GM23248 (cell line): ENCODE results near the gene POMC.

Experiments used
- EZH2 ChIP-seq: fragments of 200-600 bp; sonication (generic); IDR thresholded peaks from 2 replicates; pipeline ENCODE4 v1.6.1; 2018; ENCODE audit warnings: antibody characterized with exemption, mild to moderate bottlenecking; ENCODE audit not compliant: insufficient read depth, poor library complexity, severe bottlenecking
- EZH2phosphoT487 ChIP-seq: fragments of 200-600 bp; sonication (generic); IDR thresholded peaks from 2 replicates; pipeline ENCODE4 v1.6.1; 2018; ENCODE audit warnings: antibody characterized with exemption, moderate library complexity, mild to moderate bottlenecking, low read depth; ENCODE audit not compliant: insufficient read depth

- TF ChIP-seq EZH2phosphoT487 (no peak), EZH2 (no peak)
Measured at GRCh38 chr2:25151718-25152117, 16.7 kb downstream of the POMC start.
